PC-3 (cell line): Measurements from ENCODE around the gene DTWD2. TPM values are rescaled to one million over a fixed set of nuclear protein-coding genes. Genes with fewer than 3 reads are reported as not detected.

Experiments used
- ATAC-seq: fragments of 200-7000 bp; cut with Tn5 transposase; 2 replicates; pipeline ENCODE4 v1.9.1; 2020; ENCODE audit warnings: mild to moderate bottlenecking, moderate library complexity
- BruUV-seq: library from RNA; stranded (reverse); fragments of 400-500 nt; replicated peaks from 2 replicates; lab custom pipeline; 2021; lab: Mats Ljungman, UMichigan
- CTCF ChIA-PET: fragments of 300-600 bp; sonication (Branson Sonifier 250); formaldehyde crosslinking; loops from one replicate; lab custom pipeline; 2022; ENCODE audit warnings: antibody characterized with exemption; lab: Charles Lee
- POLR2A ChIA-PET: fragments of 300-600 bp; sonication (Branson Sonifier 250); formaldehyde crosslinking; loops from one replicate; lab custom pipeline; 2022; ENCODE audit warnings: antibody characterized with exemption; ENCODE audit not compliant: unreplicated experiment; lab: Charles Lee
- DNase-seq: peaks from one replicate; pipeline ENCODE4 v3.0.0-alpha.2; 2015
- H2AFZ ChIP-seq: fragments of 300-600 bp; sonication (generic); 2 replicates; pipeline ENCODE4 v1.6.0; 2016; ENCODE audit warnings: antibody characterized with exemption, low read length
- H3F3A ChIP-seq: fragments of 300-600 bp; sonication (generic); one replicate; pipeline ENCODE4 v1.6.0; 2017; ENCODE audit warnings: antibody characterized with exemption, low read length, control low read depth, mild to moderate bottlenecking; ENCODE audit not compliant: unreplicated experiment
- H3K27ac ChIP-seq: fragments of 300-600 bp; sonication (generic); 2 replicates; pipeline ENCODE4 v1.5.1; 2016; ENCODE audit warnings: mild to moderate bottlenecking, low read length
- H3K27me3 ChIP-seq: fragments of 300-600 bp; sonication (generic); 2 replicates; pipeline ENCODE4 v1.6.1; 2016; ENCODE audit warnings: low read length, mixed read lengths
- H3K36me3 ChIP-seq: fragments of 300-600 bp; sonication (generic); 2 replicates; pipeline ENCODE4 v1.6.1; 2016; ENCODE audit warnings: low read depth, mixed run types, low read length, mixed read lengths
- H3K4me1 ChIP-seq: fragments of 300-600 bp; sonication (generic); 2 replicates; pipeline ENCODE4 v1.5.1; 2016; ENCODE audit warnings: low read length; ENCODE audit not compliant: insufficient read depth
- H3K4me2 ChIP-seq: fragments of 300-600 bp; sonication (generic); 2 replicates; pipeline ENCODE4 v1.6.0; 2016; ENCODE audit warnings: low read length
- H3K4me3 ChIP-seq: fragments of 300-600 bp; sonication (generic); 2 replicates; pipeline ENCODE4 v1.5.1; 2016; ENCODE audit warnings: mild to moderate bottlenecking, low read length, mixed read lengths
- H3K79me2 ChIP-seq: fragments of 300-600 bp; sonication (generic); 2 replicates; pipeline ENCODE4 v1.6.1; 2017; ENCODE audit warnings: low read length, mixed read lengths
- H3K9ac ChIP-seq: fragments of 300-600 bp; sonication (generic); 2 replicates; pipeline ENCODE4 v1.6.0; 2016; ENCODE audit warnings: mild to moderate bottlenecking, low read length
- H3K9me2 ChIP-seq: fragments of 300-600 bp; sonication (generic); replicated peaks from 2 replicates; pipeline ENCODE4 v1.6.1; 2016; ENCODE audit warnings: mixed run types, low read length, mixed read lengths
- H3K9me3 ChIP-seq: fragments of 300-600 bp; sonication (generic); 2 replicates; pipeline ENCODE4 v1.6.1; 2016; ENCODE audit warnings: low read length, mixed read lengths
- H4K20me1 ChIP-seq: fragments of 300-600 bp; sonication (generic); 2 replicates; pipeline ENCODE4 v1.6.1; 2016; ENCODE audit warnings: low read length, mixed read lengths
- CTCF ChIP-seq: fragments of 300-600 bp; sonication (generic); conservative IDR thresholded peaks from 2 replicates; pipeline ENCODE4 v1.5.1; 2017; ENCODE audit warnings: antibody characterized with exemption, low read depth, mild to moderate bottlenecking, low read length
- EZH2 ChIP-seq: fragments of 300-600 bp; sonication (generic); IDR thresholded peaks from one replicate; pipeline ENCODE4 v1.6.1; 2017; ENCODE audit warnings: antibody characterized with exemption, mild to moderate bottlenecking, low read length; ENCODE audit not compliant: unreplicated experiment
- EZH2phosphoT487 ChIP-seq: fragments of 300-600 bp; sonication (generic); IDR thresholded peaks from 2 replicates; pipeline ENCODE4 v1.6.1; 2018; ENCODE audit warnings: mild to moderate bottlenecking, antibody characterized with exemption, low read length, borderline replicate concordance
- intact Hi-C: fragments of 100-400 bp; cut with micrococcal nuclease; formaldehyde crosslinking; loops from 2 replicates; pipeline ENCODE4 v1.9.0; 2023
- total RNA-seq: library from RNA; depleted of rRNA; stranded (reverse); fragments of >200 nt; gene quantifications from 2 replicates; pipeline ENCODE4 v1.2.3, GENCODE V29; 2014

DTWD2 gene
- total RNA-seq, 1 experiment from 2014 or later, result 16.5 TPM

GRCh38 chr5:119031905-119032304, 43.6 kb upstream of the DTWD2 start:
- CTCF ChIA-PET, result no interaction called here
- TF ChIP-seq EZH2phosphoT487, result no peak
- no peak for TF ChIP-seq CTCF
- TF ChIP-seq EZH2, result no peak
- Histone ChIP-seq H3K4me2 (no peak overlapping the region), H3F3A (no peaks in the 10 kb centered on the region), H3K36me3 (no peaks in the 10 kb centered on the region), H3K79me2 (no peaks in the 10 kb centered on the region), H4K20me1 (no peaks in the 10 kb centered on the region), H3K4me3 (no peak overlapping the region), H3K27me3 (no peaks in the 10 kb centered on the region), H3K9me2 (no peaks in the 10 kb centered on the region), H2AFZ (no peak overlapping the region), H3K27ac (no peak overlapping the region), H3K4me1 (peaks cover 10% of the 10 kb centered on the region), H3K9me3 (no peaks in the 10 kb centered on the region), H3K9ac (no peak overlapping the region)
- intact Hi-C loops, result no loop called here
- DNase-seq (no peak), ATAC-seq (no peak)
- POLR2A ChIA-PET, result no interaction called here
- no TSS peak for BruUV-seq

DNA sequence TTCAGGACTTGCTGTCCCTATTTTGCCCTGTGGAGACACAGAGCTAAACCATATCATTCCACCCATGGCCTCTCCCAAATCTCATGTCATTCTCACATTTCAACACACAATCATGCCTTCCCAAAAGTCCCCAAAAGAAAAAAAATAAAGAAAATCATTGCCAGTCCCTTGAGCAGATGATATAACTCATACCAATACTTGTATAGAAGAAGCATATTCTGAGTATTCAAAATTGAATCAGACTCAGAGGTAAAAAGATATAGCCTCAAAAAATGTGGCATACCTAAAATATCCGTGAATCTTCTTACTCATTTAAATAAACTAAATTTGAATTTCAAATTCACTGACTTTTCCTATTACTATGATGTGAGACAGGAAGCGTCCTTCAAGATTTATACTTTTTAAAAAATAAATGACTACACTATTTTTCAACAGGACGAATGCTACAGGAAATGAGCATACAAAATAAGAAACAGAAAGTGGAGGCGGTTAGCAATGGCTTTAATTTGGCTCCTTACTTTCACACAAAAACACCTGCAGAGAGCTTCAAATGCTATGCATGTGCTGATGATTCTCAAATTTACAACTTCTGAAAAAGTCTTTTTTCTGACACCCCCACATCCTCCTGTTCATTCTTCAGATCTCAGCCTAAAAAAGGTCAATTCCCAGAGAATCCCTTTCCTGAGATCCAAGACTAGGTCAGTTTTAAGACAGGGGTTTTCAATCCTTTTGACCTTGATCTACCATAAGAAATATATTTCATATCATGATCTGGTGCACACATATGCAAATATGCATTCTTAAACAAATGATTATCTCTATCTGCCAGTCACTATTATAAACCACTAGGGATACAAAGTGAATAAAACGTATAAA, 42.9 kb upstream of the DTWD2 start:
- ATAC-seq (no peak), DNase-seq (no peak)
- H3K27me3 ChIP-seq, result no peaks in the 10 kb centered on the region
- no peaks in the 10 kb centered on the region for H3K36me3 ChIP-seq
- H3K4me1 ChIP-seq, result peaks cover 6% of the 10 kb centered on the region
- no peak for TF ChIP-seq EZH2
- no peak for TF ChIP-seq EZH2phosphoT487
- TF ChIP-seq CTCF, result no peak
- no TSS peak for BruUV-seq
- H3K27ac ChIP-seq, result no peak overlapping the region
- no peak overlapping the region for H3K4me3 ChIP-seq
- intact Hi-C loops, result no loop called here
- no peaks in the 10 kb centered on the region for H3K9me2 ChIP-seq
- CTCF ChIA-PET, result no interaction called here
- H2AFZ ChIP-seq, result no peak overlapping the region
- H3F3A ChIP-seq, result no peaks in the 10 kb centered on the region
- no peaks in the 10 kb centered on the region for H4K20me1 ChIP-seq
- no peak overlapping the region for H3K9ac ChIP-seq
- no peak overlapping the region for H3K4me2 ChIP-seq
- POLR2A ChIA-PET, result interaction anchor here (0.7 kb wide), 1 partner anchor 374 kb away, joined by 4 read pairs; no protein-coding TSS in a partner anchor
- no peaks in the 10 kb centered on the region for H3K79me2 ChIP-seq
- no peaks in the 10 kb centered on the region for H3K9me3 ChIP-seq

GRCh38 chr5:119028575-119028974, 40.2 kb upstream of the DTWD2 start:
- Histone ChIP-seq H3K9ac (no peak overlapping the region), H3K4me1 (no peaks in the 10 kb centered on the region), H3F3A (no peaks in the 10 kb centered on the region), H3K4me2 (no peak overlapping the region), H2AFZ (no peak overlapping the region), H3K27me3 (no peaks in the 10 kb centered on the region), H4K20me1 (no peaks in the 10 kb centered on the region), H3K27ac (no peak overlapping the region), H3K4me3 (no peak overlapping the region), H3K79me2 (no peaks in the 10 kb centered on the region), H3K9me2 (no peaks in the 10 kb centered on the region), H3K9me3 (no peaks in the 10 kb centered on the region), H3K36me3 (no peaks in the 10 kb centered on the region)
- TF ChIP-seq CTCF (no peak), EZH2phosphoT487 (no peak), EZH2 (no peak)
- ChIA-PET POLR2A (no interaction called here), CTCF (no interaction called here)
- no TSS peak for BruUV-seq
- DNase-seq (no peak), ATAC-seq (no peak)
- intact Hi-C loops, result no loop called here
